Measurements from ENCODE around the gene DCDC2C. TPM values are rescaled to one million over a fixed set of nuclear protein-coding genes. Genes with fewer than 3 reads are reported as not detected.

Gene DCDC2C
- total RNA-seq, 2 donors from 2014 or later = not detected

DNA sequence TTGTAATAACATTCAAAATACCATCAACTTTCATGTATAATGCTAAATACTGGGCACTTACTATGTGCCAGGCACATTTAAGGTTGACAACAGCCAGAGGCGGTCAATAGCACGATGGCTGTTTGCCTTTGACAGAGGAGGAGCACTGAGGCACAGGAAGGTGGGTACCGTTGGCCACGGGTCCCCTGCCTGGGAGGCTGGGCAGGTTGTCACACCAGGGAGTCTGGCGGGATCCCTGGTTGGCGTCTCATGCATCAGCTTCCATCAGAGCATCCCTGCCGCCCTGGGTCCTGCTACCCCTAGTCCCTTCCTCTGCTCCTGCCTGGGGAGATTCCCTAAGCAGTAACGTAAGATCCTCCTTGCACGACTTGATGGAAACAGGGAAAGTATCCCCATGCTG lies 25.9 kb upstream of the DCDC2C start:
- H3K27me3 Mint-ChIP-seq (ENCODE audit: insufficient read depth) = peaks cover 4% of the 10 kb centered on the region
- TF ChIP-seq, protein P1, sequence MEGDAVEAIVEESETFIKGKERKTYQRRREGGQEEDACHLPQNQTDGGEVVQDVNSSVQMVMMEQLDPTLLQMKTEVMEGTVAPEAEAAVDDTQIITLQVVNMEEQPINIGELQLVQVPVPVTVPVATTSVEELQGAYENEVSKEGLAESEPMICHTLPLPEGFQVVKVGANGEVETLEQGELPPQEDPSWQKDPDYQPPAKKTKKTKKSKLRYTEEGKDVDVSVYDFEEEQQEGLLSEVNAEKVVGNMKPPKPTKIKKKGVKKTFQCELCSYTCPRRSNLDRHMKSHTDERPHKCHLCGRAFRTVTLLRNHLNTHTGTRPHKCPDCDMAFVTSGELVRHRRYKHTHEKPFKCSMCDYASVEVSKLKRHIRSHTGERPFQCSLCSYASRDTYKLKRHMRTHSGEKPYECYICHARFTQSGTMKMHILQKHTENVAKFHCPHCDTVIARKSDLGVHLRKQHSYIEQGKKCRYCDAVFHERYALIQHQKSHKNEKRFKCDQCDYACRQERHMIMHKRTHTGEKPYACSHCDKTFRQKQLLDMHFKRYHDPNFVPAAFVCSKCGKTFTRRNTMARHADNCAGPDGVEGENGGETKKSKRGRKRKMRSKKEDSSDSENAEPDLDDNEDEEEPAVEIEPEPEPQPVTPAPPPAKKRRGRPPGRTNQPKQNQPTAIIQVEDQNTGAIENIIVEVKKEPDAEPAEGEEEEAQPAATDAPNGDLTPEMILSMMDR (conservative IDR thresholded peaks at IDR 0.05) = no peak
- no peak overlapping the region for H3K9ac ChIP-seq (ENCODE audit: extremely low read depth, low read length, poor library complexity, severe bottlenecking)

DNA sequence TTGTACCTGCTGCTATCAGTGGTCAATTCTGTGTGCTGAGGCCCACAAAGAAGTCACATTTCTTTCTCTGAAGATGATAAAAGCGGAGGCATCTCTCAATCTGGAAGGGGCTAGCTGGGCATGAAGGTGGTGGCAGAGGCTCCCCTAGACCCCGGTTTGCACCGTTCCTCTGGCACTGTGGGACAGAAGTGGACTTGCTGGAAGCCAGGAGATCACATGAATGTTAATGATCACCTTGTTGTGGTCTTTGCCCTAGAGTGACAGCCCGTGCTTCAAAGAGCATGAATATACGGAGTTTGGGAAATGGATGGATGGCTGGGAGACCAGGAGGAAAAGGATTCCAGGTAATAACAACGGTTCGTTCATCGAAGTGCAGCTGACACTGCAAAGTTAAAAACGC lies 25.2 kb upstream of the DCDC2C start:
- no peaks in the 10 kb centered on the region for H3K9me3 Mint-ChIP-seq

More for the DNA sequence above, 25.9 kb upstream of the DCDC2C start:
- WGBS, 2 experiments (ENCODE audit: insufficient coverage in 1 of 2, insufficient read length in 1 of 2) = 86 to 100% methylated on average over 6 to 9 of the region's 9 CpGs
- H3K4me1 Mint-ChIP-seq = no peaks in the 10 kb centered on the region
- H3K36me3 Mint-ChIP-seq (ENCODE audit: low read depth) = no peaks in the 10 kb centered on the region
- Histone ChIP-seq H3K9me3 (ENCODE audit: control insufficient read depth, low read length) (no peaks in the 10 kb centered on the region), H3K4me1 (ENCODE audit: control insufficient read depth, insufficient read depth, low read length) (no peaks in the 10 kb centered on the region), H3K36me3 (ENCODE audit: control insufficient read depth, insufficient read depth, low read length) (no peaks in the 10 kb centered on the region), H3K4me3 (ENCODE audit: low read length) (no peak overlapping the region), H3K27me3 (ENCODE audit: control insufficient read depth, insufficient read depth, low read length, poor library complexity, severe bottlenecking) (no peaks in the 10 kb centered on the region), H3K27ac (ENCODE audit: low read depth, low read length) (no peak overlapping the region)
- DNase-seq = no peak
- no peak overlapping the region for H3K4me3 Mint-ChIP-seq
- H3K9me3 Mint-ChIP-seq = no peaks in the 10 kb centered on the region
- H3K27ac Mint-ChIP-seq = no peak overlapping the region

DNA sequence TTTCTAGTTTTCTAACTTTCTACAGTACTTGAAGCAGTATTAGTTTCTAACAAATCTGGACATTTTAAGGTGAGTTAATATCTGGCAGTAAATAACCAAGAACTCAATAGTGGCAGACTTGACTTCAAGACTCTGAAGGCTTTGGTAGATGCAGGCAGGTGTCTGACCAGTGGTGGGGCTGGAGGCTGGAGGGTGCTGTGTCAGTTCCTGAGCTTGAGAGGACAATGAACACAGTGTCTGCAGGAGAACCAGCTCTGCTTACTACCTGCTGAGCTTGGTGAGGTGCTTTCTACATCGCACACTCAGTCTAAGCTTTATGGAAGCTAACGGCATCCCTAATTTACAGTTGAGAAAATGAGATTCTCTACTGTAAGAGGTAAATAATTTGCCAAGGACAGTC lies 24.2 kb upstream of the DCDC2C start:
- Mint-ChIP-seq H3K27ac (no peak overlapping the region), H3K4me1 (no peaks in the 10 kb centered on the region), H3K9me3 (no peaks in the 10 kb centered on the region), H3K36me3 (ENCODE audit: low read depth) (no peaks in the 10 kb centered on the region), H3K4me3 (no peak overlapping the region), H3K27me3 (ENCODE audit: insufficient read depth) (peaks cover 2% of the 10 kb centered on the region)
- Histone ChIP-seq H3K9ac (ENCODE audit: extremely low read depth, low read length, poor library complexity, severe bottlenecking) (no peak overlapping the region), H3K27ac (ENCODE audit: low read depth, low read length) (no peak overlapping the region), H3K9me3 (ENCODE audit: control insufficient read depth, low read length) (no peaks in the 10 kb centered on the region), H3K4me1 (ENCODE audit: control insufficient read depth, insufficient read depth, low read length) (no peaks in the 10 kb centered on the region), H3K27me3 (ENCODE audit: control insufficient read depth, insufficient read depth, low read length, poor library complexity, severe bottlenecking) (no peaks in the 10 kb centered on the region), H3K36me3 (ENCODE audit: control insufficient read depth, insufficient read depth, low read length) (no peaks in the 10 kb centered on the region), H3K4me3 (ENCODE audit: low read length) (no peak overlapping the region)
- DNase-seq = no peak
- TF ChIP-seq, protein P1 (conservative IDR thresholded peaks at IDR 0.05) = no peak
- 95 to 96% methylated on average over 2 of the region's 2 CpGs for WGBS, 2 experiments (ENCODE audit: insufficient coverage in 1 of 2, insufficient read length in 1 of 2)

More for the DNA sequence above, 25.2 kb upstream of the DCDC2C start:
- no peaks in the 10 kb centered on the region for H3K36me3 Mint-ChIP-seq (ENCODE audit: low read depth)
- H3K4me1 Mint-ChIP-seq = no peaks in the 10 kb centered on the region
- Histone ChIP-seq H3K4me3 (ENCODE audit: low read length) (no peak overlapping the region), H3K27me3 (ENCODE audit: control insufficient read depth, insufficient read depth, low read length, poor library complexity, severe bottlenecking) (no peaks in the 10 kb centered on the region), H3K4me1 (ENCODE audit: control insufficient read depth, insufficient read depth, low read length) (no peaks in the 10 kb centered on the region), H3K9ac (ENCODE audit: extremely low read depth, low read length, poor library complexity, severe bottlenecking) (no peak overlapping the region), H3K27ac (ENCODE audit: low read depth, low read length) (no peak overlapping the region), H3K36me3 (ENCODE audit: control insufficient read depth, insufficient read depth, low read length) (no peaks in the 10 kb centered on the region), H3K9me3 (ENCODE audit: control insufficient read depth, low read length) (no peaks in the 10 kb centered on the region)
- H3K27ac Mint-ChIP-seq = no peak overlapping the region
- TF ChIP-seq, protein P1 (conservative IDR thresholded peaks at IDR 0.05) = no peak
- peaks cover 2% of the 10 kb centered on the region for H3K27me3 Mint-ChIP-seq (ENCODE audit: insufficient read depth)
- 87 to 96% methylated on average over 9 of the region's 9 CpGs for WGBS, 2 experiments (ENCODE audit: insufficient coverage in 1 of 2, insufficient read length in 1 of 2)
- H3K4me3 Mint-ChIP-seq = no peak overlapping the region
- DNase-seq = no peak
